Natural killer cell (primary cell): ENCODE results near the gene IGSF8. TPM values are rescaled to one million over a fixed set of nuclear protein-coding genes. Genes with fewer than 3 reads are reported as not detected.

ENCODE experiments used
- ATAC-seq, 3 donors: fragments of 150-1000 bp in 2 of 3; fragments of 200-7000 bp in 1 of 3; cut with Tn5 transposase; 1 replicate in 1 of 3; 2 replicates in 2 of 3; pipeline ENCODE4 v1.10.0; 2021; ENCODE audit warnings: mild to moderate bottlenecking in 2 of 3, moderate library complexity in 2 of 3
- DNase-seq, 2 donors: peaks; one replicate each; pipeline versions ENCODE4 v3.0.0 to v3.0.0-alpha.2; 2013 to 2021; ENCODE audit warnings: mixed read lengths in 1 of 2
- H3K27ac ChIP-seq: one replicate; pipeline ENCODE4 v1.5.1; 2013; ENCODE audit warnings: mild to moderate bottlenecking, low read length
- H3K27me3 ChIP-seq: one replicate; pipeline ENCODE4 v1.6.1; 2013; ENCODE audit warnings: low read length; ENCODE audit not compliant: control insufficient read depth, insufficient read depth
- H3K36me3 ChIP-seq: one replicate; pipeline ENCODE4 v1.6.1; 2013; ENCODE audit warnings: low read length; ENCODE audit not compliant: control insufficient read depth, insufficient read depth
- H3K4me1 ChIP-seq: one replicate; pipeline ENCODE4 v1.6.1; 2013; ENCODE audit warnings: low read length; ENCODE audit not compliant: control insufficient read depth, insufficient read depth
- H3K4me3 ChIP-seq: one replicate; pipeline ENCODE4 v1.5.1; 2013; ENCODE audit warnings: low read length
- H3K9me3 ChIP-seq: one replicate; pipeline ENCODE4 v1.6.1; 2013; ENCODE audit warnings: low read length; ENCODE audit not compliant: control insufficient read depth, insufficient read depth
- H3K27ac Mint-ChIP-seq, 2 donors: one replicate each; pipeline ENCODE4 v1.8.0; 2022; ENCODE audit warnings: mild to moderate bottlenecking in 2 of 2, mixed read lengths in 2 of 2, moderate library complexity in 1 of 2
- H3K27me3 Mint-ChIP-seq, 2 donors: one replicate each; pipeline ENCODE4 v1.8.0; 2022; ENCODE audit warnings: low read depth in 2 of 2, mixed read lengths in 2 of 2
- H3K36me3 Mint-ChIP-seq: one replicate; pipeline ENCODE4 v1.8.0; 2022; ENCODE audit warnings: mixed read lengths
- H3K4me1 Mint-ChIP-seq, 2 donors: one replicate each; pipeline ENCODE4 v1.8.0; 2022; ENCODE audit warnings: mixed read lengths in 2 of 2
- H3K4me3 Mint-ChIP-seq: one replicate; pipeline ENCODE4 v1.8.0; 2022; ENCODE audit warnings: mild to moderate bottlenecking, moderate library complexity, mixed read lengths
- H3K9me3 Mint-ChIP-seq, 2 donors: one replicate each; pipeline ENCODE4 v1.8.0; 2022; ENCODE audit warnings: mixed read lengths in 2 of 2
- CTCF ChIP-seq: fragments of 200-600 bp; IDR thresholded peaks from one replicate; pipeline ENCODE4 v1.8.0; 2022; ENCODE audit warnings: antibody characterized with exemption
- WGBS: methylation state at CpG from one replicate; pipeline ENCODE4 v1.1.7; 2013; ENCODE audit warnings: missing lambda C conversion rate; ENCODE audit not compliant: insufficient coverage; 5-methylcytosine and 5-hydroxymethylcytosine counted together
- intact Hi-C: fragments of 100-400 bp; cut with micrococcal nuclease; formaldehyde crosslinking; loops from one replicate; pipeline ENCODE4 v1.14.2; 2022
- total RNA-seq, 4 donors: library from RNA; stranded (reverse); fragments of 120-200 nt in 1 of 4; gene quantifications; one replicate each; pipeline versions ENCODE4 v1.2.3 to v1.2.4, GENCODE V29; 2013 to 2022

Gene IGSF8
- total RNA-seq, 3 donors from 2014 or later (not counting 1 experiment from before 2014, with no cell fraction given): 26.3 to 35.3 (median 32.1) TPM

GRCh38 chr1:160125746-160126145 lies 27.3 kb upstream of the IGSF8 start:
- H3K27ac Mint-ChIP-seq: no peak overlapping the region
- intact Hi-C loops: no loop called here
- no peaks in the 10 kb centered on the region for H3K4me1 ChIP-seq
- H3K27me3 ChIP-seq: peaks cover 3% of the 10 kb centered on the region
- ATAC-seq: no peak
- no peak overlapping the region for H3K4me3 ChIP-seq
- TF ChIP-seq CTCF: no peak
- no peaks in the 10 kb centered on the region for H3K9me3 Mint-ChIP-seq
- H3K27ac ChIP-seq: no peak overlapping the region
- H3K4me1 Mint-ChIP-seq: no peaks in the 10 kb centered on the region
- H3K36me3 Mint-ChIP-seq: no peaks in the 10 kb centered on the region
- peaks cover 0 to 15% of the 10 kb centered on the region in 2 donors for H3K27me3 Mint-ChIP-seq
- no peaks in the 10 kb centered on the region for H3K9me3 ChIP-seq
- H3K36me3 ChIP-seq: no peaks in the 10 kb centered on the region
- WGBS: 82% methylated on average over 1 of the region's 1 CpG
- H3K4me3 Mint-ChIP-seq: no peak overlapping the region
- DNase-seq: no peak

DNA sequence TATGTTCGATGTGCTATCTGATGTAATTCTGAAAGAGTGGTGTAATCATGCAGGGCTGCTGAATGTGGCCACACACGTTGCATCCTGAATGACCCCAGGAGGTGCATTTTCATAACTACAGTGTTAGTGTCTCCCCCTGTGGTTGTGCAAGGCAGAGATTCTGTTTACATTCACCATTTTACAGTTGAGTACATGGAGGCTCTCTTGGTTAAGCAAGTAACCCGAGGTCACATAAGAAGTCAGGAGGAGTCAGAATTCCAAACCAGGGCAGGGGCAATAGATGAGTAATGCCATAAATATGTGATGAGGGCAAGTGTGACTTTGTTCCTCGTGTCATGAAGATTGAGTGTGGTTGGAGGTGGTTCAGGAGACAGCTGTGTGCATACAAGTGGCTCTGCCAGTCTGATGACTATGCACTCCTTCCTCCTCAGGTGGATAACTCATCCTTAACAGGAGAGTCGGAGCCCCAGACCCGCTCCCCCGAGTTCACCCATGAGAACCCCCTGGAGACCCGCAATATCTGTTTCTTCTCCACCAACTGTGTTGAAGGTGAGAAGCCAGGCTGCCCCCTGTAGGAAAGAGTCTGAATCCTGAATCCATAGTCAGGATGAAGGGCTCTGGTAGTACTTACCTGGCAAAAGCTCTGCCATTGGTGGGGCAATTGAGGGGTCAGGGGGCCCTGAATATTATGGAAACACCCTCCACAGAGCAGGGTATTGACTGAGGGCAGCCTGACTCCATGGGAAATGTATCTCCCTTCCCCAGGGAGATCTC lies 26.5 kb upstream of the IGSF8 start:
- no peaks in the 10 kb centered on the region for H3K36me3 ChIP-seq
- no peaks in the 10 kb centered on the region for H3K9me3 Mint-ChIP-seq
- DNase-seq (no peak), ATAC-seq (no peak)
- H3K27ac ChIP-seq: no peak overlapping the region
- H3K4me3 Mint-ChIP-seq: no peak overlapping the region
- 86% methylated on average over 8 of the region's 8 CpGs for WGBS
- no peak overlapping the region for H3K4me3 ChIP-seq
- H3K27me3 Mint-ChIP-seq: peaks cover 0 to 15% of the 10 kb centered on the region in 2 donors
- TF ChIP-seq CTCF: no peak
- H3K27me3 ChIP-seq: peaks cover 2% of the 10 kb centered on the region
- no peaks in the 10 kb centered on the region for H3K9me3 ChIP-seq
- no peaks in the 10 kb centered on the region for H3K4me1 ChIP-seq
- no peak overlapping the region for H3K27ac Mint-ChIP-seq
- no peaks in the 10 kb centered on the region for H3K4me1 Mint-ChIP-seq
- intact Hi-C loops: no loop called here
- H3K36me3 Mint-ChIP-seq: no peaks in the 10 kb centered on the region

DNA sequence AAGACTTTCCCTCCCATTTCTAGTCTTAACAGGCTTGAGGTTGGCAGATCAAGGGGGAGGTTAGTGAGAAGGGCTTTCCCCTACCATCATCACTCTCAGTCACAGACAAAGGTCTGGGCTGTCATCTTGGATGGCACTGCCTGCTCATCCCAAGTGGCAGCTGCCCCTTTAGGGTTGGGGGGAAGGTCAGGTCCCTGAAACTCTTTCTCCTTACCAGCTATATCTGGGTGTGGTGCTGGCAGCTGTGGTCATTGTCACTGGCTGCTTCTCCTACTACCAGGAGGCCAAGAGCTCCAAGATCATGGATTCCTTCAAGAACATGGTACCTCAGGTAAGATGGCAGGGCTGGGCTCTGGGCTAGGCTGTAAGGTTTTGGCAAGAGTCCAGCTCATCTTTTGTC lies 25.3 kb upstream of the IGSF8 start:
- ATAC-seq: no peak
- peaks cover 0 to 13% of the 10 kb centered on the region in 2 donors for H3K27me3 Mint-ChIP-seq
- H3K4me1 Mint-ChIP-seq: no peaks in the 10 kb centered on the region
- no peak overlapping the region for H3K27ac Mint-ChIP-seq
- intact Hi-C loops: no loop called here
- H3K4me3 Mint-ChIP-seq: no peak overlapping the region
- Histone ChIP-seq H3K36me3 (no peaks in the 10 kb centered on the region), H3K4me1 (no peaks in the 10 kb centered on the region), H3K9me3 (no peaks in the 10 kb centered on the region), H3K27ac (no peak overlapping the region), H3K27me3 (no peaks in the 10 kb centered on the region), H3K4me3 (no peak overlapping the region)
- no peaks in the 10 kb centered on the region for H3K36me3 Mint-ChIP-seq
- TF ChIP-seq CTCF: no peak
- no peak for DNase-seq
- no peaks in the 10 kb centered on the region for H3K9me3 Mint-ChIP-seq

DNA sequence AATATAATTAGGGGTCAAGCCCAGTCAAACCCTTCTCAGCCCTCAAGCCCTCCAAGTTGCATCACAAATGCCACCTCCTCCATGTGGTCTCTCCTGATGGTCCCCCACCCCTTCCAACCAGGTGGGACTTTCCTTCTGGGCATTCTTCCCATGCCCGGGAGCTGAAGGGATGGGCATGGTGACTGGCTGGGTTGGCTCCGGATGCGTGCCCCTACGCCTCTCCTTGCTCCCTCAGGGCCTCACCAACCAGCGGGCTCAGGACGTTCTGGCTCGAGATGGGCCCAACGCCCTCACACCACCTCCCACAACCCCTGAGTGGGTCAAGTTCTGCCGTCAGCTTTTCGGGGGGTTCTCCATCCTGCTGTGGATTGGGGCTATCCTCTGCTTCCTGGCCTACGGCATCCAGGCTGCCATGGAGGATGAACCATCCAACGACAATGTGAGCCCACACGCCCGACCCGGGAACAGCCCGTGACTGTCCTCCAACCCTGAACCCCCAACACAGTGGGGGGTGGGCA lies 24.6 kb upstream of the IGSF8 start:
- no peaks in the 10 kb centered on the region for H3K4me1 Mint-ChIP-seq
- no peak overlapping the region for H3K27ac Mint-ChIP-seq
- H3K27ac ChIP-seq: no peak overlapping the region
- H3K27me3 ChIP-seq: no peaks in the 10 kb centered on the region
- 89% methylated on average over 15 of the region's 16 CpGs for WGBS
- H3K4me3 Mint-ChIP-seq: no peak overlapping the region
- intact Hi-C loops: no loop called here
- DNase-seq: no peak
- no peak for TF ChIP-seq CTCF
- peaks cover 0 to 17% of the 10 kb centered on the region in 2 donors for H3K27me3 Mint-ChIP-seq
- no peaks in the 10 kb centered on the region for H3K9me3 Mint-ChIP-seq
- no peaks in the 10 kb centered on the region for H3K36me3 Mint-ChIP-seq
- ATAC-seq: no peak
- H3K4me1 ChIP-seq: no peaks in the 10 kb centered on the region
- H3K9me3 ChIP-seq: no peaks in the 10 kb centered on the region
- H3K4me3 ChIP-seq: no peak overlapping the region
- H3K36me3 ChIP-seq: no peaks in the 10 kb centered on the region
